NCI-H2196 treated with DMSO at 0.1 percent for 48 hours (cell line): Measurements from ENCODE around the gene ITIH2.
"Not testable (repeated sequence)": the region's sequence is repeated elsewhere in the genome, so short reads cannot be mapped to it uniquely, and the experiment has no call there.

Experiments
- DNase-seq: peaks from one replicate; lab custom pipeline; 2025; ENCODE audit not compliant: unreplicated experiment; lab: John Stamatoyannopoulos, UW

ITIH2 gene

GRCh38 chr10:7692368-7692767, 10.7 kb upstream of the ITIH2 start:
- not testable (repeated sequence) for DNase-seq

GRCh38 chr10:7693194-7693593, 9.9 kb upstream of the ITIH2 start:
- not testable (repeated sequence) for DNase-seq

DNA sequence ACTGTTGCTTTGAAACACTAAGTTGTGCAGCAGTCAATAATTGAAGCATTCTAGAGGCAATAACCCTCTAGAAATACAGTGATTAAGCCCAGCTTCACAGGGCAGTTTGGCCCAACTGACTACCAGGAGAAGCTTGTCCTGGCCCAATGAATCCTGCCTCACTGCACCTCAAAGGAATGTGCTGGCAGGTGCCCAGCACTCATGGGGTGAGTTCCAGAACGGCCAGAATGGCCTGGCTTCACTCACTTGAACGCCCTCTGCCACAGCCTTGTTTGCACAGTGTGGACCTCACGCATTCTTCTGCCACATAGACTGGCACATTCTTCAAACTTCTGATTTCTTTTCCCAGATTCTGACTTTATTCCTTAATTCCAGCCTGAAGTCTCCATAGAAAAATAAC, 6.6 kb upstream of the ITIH2 start:
- DNase-seq, result no peak

GRCh38 chr10:7697426-7697825, 5.7 kb upstream of the ITIH2 start:
- DNase-seq, result no peak

DNA sequence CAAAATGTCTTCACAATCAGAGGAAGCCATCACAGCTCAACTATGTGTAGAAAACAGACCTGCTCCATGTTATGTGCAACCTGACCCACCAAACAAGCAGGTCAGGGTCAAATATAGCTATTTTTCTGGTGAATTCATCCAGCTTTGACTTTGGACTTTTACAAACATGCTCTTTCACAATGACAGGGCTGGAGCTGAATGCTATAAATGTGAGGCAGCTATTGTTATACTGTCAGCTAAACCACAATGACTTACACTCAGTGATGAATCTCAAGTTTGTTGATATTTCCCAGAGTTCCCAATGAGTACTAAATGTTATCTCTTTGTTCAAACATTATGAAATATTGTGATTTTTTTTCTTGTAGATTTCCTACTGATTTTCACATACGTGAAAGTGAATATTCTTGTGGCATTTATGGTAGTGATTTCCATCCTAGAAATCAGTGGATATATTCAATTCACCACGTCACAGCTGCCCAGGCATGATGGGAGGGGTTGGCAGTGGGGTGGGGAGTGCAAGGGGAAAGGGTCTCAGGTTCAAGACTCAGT, 2.5 kb upstream of the ITIH2 start:
- DNase-seq, result no peak

DNA sequence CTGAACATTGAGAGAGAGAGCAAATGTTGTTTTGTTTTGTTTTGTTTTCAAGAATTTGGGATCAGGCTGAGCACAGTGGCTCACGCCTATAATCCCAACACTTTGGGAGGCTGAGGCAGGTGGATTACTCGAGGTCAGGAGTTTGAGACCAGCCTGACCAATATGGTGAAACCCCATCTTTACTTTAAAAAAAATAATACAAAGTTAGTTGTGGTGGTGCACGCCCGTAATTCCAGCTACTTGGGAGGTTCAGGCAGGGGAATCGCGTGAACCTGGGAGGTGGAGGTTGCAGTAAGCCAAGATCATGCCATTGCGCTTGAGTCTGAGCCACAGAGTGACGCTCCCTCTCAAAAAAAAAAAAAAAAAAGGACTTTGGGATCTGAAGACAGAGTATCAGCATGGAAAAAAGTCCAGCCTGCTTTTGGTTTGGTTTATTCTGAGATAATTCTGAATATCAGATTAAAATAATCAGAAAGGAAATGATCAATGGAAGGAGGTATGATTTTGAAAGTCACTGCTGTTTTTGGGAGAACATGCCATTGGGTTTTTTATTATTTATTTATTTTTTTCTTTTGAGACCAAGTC, 1.9 kb upstream of the ITIH2 start:
- no peak for DNase-seq

DNA sequence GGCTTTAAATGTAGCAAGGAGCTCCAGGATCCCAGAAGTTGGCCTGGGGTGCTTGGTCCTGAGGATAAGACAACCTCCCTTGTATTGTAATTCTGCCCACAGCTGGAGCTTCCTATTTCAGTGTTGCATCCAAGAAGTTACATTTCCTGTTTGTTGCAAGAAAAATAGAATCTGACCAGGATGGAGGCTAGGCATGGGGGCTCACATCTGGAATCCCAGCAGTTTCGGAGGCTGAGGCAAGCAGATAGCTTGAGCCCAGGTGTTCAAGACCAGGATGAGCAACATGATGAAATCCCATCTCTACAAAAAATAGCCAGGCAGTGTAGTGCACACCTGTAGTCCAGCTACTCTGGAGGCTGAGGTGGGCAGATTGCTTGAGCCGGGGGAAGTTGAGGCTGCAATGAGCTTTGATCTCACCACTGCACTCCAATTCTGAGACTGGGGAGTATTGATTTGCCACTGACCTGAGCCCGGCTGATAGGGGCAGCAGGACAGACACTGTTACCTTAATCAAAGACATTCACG, 766 bp upstream of the ITIH2 start:
- no peak for DNase-seq

DNA sequence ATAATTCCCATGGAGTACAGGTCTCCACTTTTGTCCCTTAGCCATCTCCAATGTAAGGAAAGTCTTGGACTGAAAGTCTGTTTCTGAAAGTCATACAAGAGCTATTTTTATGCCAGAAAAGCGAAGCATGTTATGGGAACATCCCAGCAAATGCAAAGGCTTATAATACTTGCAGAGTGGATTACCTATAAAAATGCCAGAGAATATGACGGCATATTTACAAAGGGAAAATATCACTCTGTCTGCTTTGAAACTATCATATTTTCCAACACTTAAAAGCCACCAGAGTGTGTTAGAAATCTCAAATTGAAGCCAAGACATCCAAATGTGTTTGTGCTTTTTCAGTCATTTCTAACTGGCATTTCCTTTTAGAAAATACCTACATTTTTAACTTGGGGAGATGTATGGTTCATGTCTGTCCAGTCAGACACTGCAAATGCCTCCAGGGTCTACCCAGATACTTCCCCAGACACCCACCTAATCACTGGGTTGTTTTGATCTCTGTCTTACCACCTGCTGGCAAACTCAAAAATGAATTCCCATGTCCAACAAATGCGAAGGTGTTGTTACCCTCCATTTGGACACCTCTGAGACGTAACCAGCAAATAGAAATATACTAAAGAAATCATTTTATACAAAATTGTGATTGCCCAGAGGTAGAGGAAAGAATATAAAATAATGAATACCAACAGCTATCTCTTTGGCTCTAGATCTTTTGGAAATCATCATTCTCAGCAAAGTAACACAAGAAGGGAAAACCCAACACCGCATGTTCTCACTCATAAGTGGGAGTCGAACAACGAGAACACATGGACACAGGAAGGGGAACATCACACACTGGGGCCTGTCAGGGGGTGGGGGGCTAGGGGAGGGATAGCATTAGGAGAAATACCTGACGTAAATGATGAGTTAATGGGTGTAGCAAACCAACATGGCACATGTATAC, 1.2 kb downstream of the ITIH2 start:
- no peak for DNase-seq

GRCh38 chr10:7705341-7705740, 2.2 kb downstream of the ITIH2 start:
- no peak for DNase-seq

- DNase-seq, result no peak
Measured at GRCh38 chr10:7706534-7707073, 3.5 kb downstream of the ITIH2 start.

- DNase-seq, result no peak
Measured at GRCh38 chr10:7707102-7707501, 4.0 kb downstream of the ITIH2 start.

- DNase-seq, result no peak
Measured at GRCh38 chr10:7707858-7708622, 4.9 kb downstream of the ITIH2 start.

DNA sequence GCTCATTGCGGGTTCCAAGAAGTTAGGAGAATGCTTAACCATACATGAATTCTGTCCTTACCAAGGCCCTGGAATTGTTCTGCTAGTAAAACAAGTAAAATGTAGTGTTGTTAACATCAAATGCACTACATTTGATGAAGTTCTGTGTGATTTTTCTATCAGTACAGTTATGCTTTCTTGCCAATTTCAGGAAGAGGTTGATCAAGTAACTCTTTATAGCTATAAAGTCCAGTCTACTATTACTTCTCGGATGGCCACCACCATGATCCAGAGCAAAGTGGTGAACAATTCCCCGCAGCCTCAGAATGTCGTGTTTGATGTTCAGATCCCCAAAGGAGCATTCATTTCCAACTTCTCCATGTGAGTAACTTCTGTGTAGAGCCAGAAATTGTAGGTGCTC, 5.7 kb downstream of the ITIH2 start:
- DNase-seq, result no peak

DNA sequence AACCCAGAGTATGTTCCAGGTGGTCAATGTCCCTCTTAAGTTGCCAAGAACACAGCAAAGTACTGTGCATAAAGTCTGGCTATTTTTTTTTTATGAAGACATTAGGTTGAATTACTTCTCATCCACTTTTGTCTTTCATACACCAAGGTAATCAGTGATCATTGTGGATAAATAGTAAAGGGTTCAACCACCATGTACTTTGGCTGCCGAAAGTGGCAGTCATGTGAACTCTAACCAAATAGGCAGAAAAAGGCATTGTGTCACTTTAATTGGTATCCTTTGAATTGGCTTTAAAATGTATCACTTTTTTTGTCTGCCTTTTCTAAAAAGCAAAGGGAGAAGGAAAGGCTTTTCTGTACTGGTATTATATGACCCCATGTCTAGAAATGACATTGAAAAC, 7.3 kb downstream of the ITIH2 start:
- no peak for DNase-seq

GRCh38 chr10:7711075-7711474, 8.0 kb downstream of the ITIH2 start:
- not testable (repeated sequence) for DNase-seq

DNA sequence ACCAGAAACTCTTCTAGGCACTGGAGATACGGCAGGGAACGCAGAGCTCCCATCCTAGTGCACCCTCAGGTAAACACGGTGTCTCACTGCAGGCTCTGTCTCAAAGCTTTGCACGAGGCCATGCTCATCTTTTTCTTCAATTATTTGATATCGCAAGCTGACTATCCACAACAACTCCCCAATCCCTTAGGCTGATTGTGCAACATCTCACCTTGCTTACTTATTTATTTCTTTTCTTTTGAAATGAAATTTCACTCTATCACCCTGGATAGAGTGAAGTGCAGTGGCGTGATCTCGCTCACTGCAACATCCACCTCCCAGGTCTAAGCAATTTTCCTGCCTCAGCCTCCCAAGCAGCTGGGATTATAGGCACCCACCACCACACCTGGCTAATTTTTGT, 12.4 kb downstream of the ITIH2 start:
- DNase-seq, result no peak

DNA sequence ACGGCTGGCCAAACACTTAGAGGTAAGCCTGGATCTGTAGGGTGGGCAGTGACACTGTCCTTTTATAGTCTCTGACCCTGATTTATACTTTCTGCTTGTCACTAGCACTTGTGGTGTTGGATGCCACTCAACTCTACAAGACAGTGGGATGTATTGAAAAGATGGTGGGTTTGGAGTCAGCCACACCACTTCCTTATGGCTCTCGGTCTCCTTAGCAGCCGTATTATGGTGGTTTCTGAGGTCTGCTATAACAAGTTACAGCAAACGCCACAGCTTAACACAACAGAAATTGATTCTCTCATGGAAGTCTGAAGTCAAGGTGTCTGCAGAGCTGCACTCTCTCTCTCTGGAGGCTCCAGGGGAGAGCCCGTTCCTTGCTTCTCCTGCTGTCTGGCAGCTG, 14.7 kb downstream of the ITIH2 start:
- DNase-seq, result no peak

GRCh38 chr10:7718685-7719084, 15.6 kb downstream of the ITIH2 start:
- no peak for DNase-seq

DNA sequence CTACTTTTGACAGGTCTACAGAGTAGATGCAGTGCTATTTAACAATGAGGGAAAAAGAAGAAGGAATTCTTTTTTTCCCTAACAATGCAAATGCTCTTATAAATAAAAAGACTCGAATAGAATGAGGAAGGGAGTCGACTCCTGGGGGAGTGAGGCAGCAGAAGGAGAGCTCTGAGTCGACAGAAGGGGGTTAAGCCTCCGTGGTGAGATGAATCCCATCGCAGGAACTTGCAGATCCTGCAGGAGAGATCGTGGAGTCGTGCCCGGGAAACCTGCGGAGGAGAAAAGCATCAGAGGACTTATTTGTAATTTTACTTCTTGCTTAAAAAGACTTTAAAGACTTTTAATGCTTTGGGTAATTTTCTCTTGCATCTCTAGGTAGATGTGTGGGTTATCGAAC, 17.4 kb downstream of the ITIH2 start:
- no peak for DNase-seq

DNA sequence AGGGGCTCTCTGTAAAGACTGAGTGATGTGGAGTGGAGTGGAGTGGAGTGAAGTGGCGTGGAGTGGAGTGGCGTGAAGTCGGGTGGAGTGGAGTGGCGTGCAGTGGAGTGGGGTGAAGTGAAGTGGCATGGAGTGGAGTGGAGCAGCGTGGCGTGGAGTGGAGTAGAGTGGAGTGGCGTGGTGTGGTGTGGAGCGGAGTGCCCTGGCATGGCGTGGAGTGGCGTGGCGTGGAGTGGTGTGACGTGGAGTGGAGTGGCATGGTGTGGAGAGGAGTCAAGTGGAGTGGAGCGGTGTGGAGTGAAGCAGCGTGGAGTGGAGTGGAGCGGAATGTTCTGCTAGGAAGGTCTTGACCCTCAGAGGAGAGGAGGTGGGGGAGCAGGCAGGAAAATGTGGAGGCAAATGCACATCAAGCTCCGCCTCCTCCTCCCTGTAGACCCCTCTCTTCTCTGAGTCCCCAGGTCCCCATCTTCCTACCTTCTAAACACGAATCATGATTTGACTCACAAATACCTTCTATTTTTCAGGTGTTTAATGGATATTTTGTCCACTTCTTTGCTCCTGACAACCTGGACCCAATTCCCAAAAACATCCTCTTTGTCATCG, 19.9 kb downstream of the ITIH2 start:
- DNase-seq, result no peak

- no peak for DNase-seq
Measured at GRCh38 chr10:7734821-7735220, 31.7 kb downstream of the ITIH2 start.
